ENCODE results near the gene HLA-DPA1.
A peak's percentile ranks its signal among the peaks of the same experiment; 100 is the strongest.

Gene HLA-DPA1

GRCh38 chr6:33075568-33076405 is 2.3 kb upstream of the HLA-DPA1 start, which contains the start of gene HLA-DPB1:
Gene HLA-DPB1, plus strand, starts transcription at chr6:33075990. Its CDS starts 52 bp downstream, at chr6:33076042.
- TF ChIP-seq ZBTB7A (IDR thresholded peaks at IDR 0.05; ENCODE audit: low read depth) (no peak), CREB1 (IDR thresholded peaks at IDR 0.05; ENCODE audit: low read depth) (peak; percentile 73)

DNA sequence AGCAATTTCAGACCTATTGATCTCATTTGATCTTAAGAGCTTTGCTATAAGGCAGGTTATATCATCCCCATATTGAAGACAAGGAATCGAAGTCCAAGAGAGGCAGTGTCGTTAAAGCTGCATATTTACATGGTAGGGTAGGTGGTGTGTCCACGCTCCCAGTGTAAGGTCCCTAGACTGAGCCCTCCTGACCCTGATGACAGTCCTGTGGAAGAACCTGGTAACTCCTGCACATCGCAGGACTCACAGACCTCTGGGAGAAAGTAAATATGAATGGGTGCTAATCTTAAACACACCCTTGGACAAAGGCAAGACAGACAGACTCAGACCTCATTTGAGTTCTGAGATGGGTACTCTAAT is 1.7 kb upstream of the HLA-DPA1 start:
- TF ChIP-seq TEAD4 (IDR thresholded peaks at IDR 0.05) (no peak), ZBTB7A (IDR thresholded peaks at IDR 0.05; ENCODE audit: low read depth) (no peak), EGR1 (IDR thresholded peaks at IDR 0.05) (no peak), FOXM1 (IDR thresholded peaks at IDR 0.05; ENCODE audit: borderline replicate concordance, low read depth) (no peak), EP300 (IDR thresholded peaks at IDR 0.05; ENCODE audit: borderline replicate concordance) (no peak), MAX (IDR thresholded peaks at IDR 0.05) (no peak), CEBPB (IDR thresholded peaks at IDR 0.05) (no peak), TCF12 (IDR thresholded peaks at IDR 0.05; ENCODE audit: low read depth) (no peak), YY1 (IDR thresholded peaks at IDR 0.05; ENCODE audit: low read depth) (no peak), REST (IDR thresholded peaks at IDR 0.05; ENCODE audit: low read depth) (no peak), CREB1 (IDR thresholded peaks at IDR 0.05; ENCODE audit: low read depth) (no peak), TAF1 (IDR thresholded peaks at IDR 0.05; ENCODE audit: low read depth) (no peak), NFIC (IDR thresholded peaks at IDR 0.05) (no peak)
- TF ChIP-seq, protein P1, sequence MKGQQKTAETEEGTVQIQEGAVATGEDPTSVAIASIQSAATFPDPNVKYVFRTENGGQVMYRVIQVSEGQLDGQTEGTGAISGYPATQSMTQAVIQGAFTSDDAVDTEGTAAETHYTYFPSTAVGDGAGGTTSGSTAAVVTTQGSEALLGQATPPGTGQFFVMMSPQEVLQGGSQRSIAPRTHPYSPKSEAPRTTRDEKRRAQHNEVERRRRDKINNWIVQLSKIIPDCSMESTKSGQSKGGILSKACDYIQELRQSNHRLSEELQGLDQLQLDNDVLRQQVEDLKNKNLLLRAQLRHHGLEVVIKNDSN (IDR thresholded peaks at IDR 0.05) = no peak

DNA sequence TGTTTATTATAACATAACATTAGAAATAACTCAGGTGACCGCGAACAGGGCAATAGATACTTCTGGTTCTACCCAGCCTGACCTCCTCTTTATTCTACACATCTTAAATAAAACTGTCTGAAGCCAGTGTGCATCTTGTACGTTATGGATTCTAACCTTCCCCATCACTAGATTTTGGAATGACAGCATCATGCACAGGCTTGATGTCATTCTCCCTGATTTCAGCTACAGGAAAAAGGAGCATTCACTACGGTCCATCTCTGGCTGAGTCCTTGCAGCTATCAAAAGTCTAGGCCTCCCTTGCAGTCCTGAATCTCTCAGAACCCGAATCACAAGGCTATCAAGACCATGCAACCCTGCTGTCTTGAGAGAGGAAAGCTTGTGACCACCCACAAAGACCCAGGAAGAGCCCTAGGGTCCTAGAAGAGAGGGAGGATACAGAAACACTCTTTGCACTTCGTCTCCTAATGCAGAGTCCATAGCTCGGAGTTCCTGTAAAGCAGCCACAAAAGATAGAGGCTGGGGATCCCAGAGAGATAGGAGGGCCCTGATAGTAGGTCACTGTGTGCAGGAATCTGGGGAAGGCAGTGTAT is 845 bp downstream of the HLA-DPA1 start:
- TF ChIP-seq MAX (IDR thresholded peaks at IDR 0.05) (no peak), ZBTB7A (IDR thresholded peaks at IDR 0.05; ENCODE audit: low read depth) (no peak), EP300 (IDR thresholded peaks at IDR 0.05; ENCODE audit: borderline replicate concordance) (no peak), NFIC (IDR thresholded peaks at IDR 0.05) (no peak), TAF1 (IDR thresholded peaks at IDR 0.05; ENCODE audit: low read depth) (no peak), REST (IDR thresholded peaks at IDR 0.05; ENCODE audit: low read depth) (no peak), YY1 (IDR thresholded peaks at IDR 0.05; ENCODE audit: low read depth) (no peak), CREB1 (IDR thresholded peaks at IDR 0.05; ENCODE audit: low read depth) (no peak), RAD21 (IDR thresholded peaks at IDR 0.05; ENCODE audit: low read depth) (no peak), CEBPB (IDR thresholded peaks at IDR 0.05) (no peak)
- TF ChIP-seq, protein P1 (IDR thresholded peaks at IDR 0.05) = no peak

- TF ChIP-seq CREB1 (IDR thresholded peaks at IDR 0.05; ENCODE audit: low read depth) (no peak), TCF12 (IDR thresholded peaks at IDR 0.05; ENCODE audit: low read depth) (no peak), CEBPB (IDR thresholded peaks at IDR 0.05) (no peak), RAD21 (IDR thresholded peaks at IDR 0.05; ENCODE audit: low read depth) (no peak), YY1 (IDR thresholded peaks at IDR 0.05; ENCODE audit: low read depth) (no peak), MAX (IDR thresholded peaks at IDR 0.05) (no peak), TEAD4 (IDR thresholded peaks at IDR 0.05) (no peak), NFIC (IDR thresholded peaks at IDR 0.05) (no peak), FOXM1 (IDR thresholded peaks at IDR 0.05; ENCODE audit: borderline replicate concordance, low read depth) (no peak), EGR1 (IDR thresholded peaks at IDR 0.05) (no peak), ZBTB7A (IDR thresholded peaks at IDR 0.05; ENCODE audit: low read depth) (no peak), REST (IDR thresholded peaks at IDR 0.05; ENCODE audit: low read depth) (no peak), EP300 (IDR thresholded peaks at IDR 0.05; ENCODE audit: borderline replicate concordance) (no peak), TAF1 (IDR thresholded peaks at IDR 0.05; ENCODE audit: low read depth) (no peak)
- TF ChIP-seq, protein P1 (IDR thresholded peaks at IDR 0.05) = no peak
Observed at GRCh38 chr6:33071569-33071968, 1.9 kb downstream of the HLA-DPA1 start.
